ENCODE data around the gene ZNF716.

- TF ChIP-seq THAP7 (CRISPR knock-in tag; IDR thresholded peaks at IDR 0.05) = no peak
- no peak for TF ChIP-seq TGIF2 (CRISPR knock-in tag; IDR thresholded peaks at IDR 0.05)
- no peak for TF ChIP-seq ATF2 (CRISPR knock-in tag; IDR thresholded peaks at IDR 0.05)
- TF ChIP-seq POLR2AphosphoS5 (IDR thresholded peaks at IDR 0.05; ENCODE audit: low read depth, low read length) = no peak
- no peak for TF ChIP-seq EZH2 (conservative IDR thresholded peaks at IDR 0.05; ENCODE audit: low read depth, low read length)
- no peak for TF ChIP-seq ZMYM3 (CRISPR knock-in tag; IDR thresholded peaks at IDR 0.05)
- TF ChIP-seq SIN3B (IDR thresholded peaks at IDR 0.05; ENCODE audit: low read length) = no peak
- TF ChIP-seq MEIS1 (CRISPR knock-in tag; IDR thresholded peaks at IDR 0.05; ENCODE audit: borderline replicate concordance) = no peak
- no peak for TF ChIP-seq ZNF704 (CRISPR knock-in tag; IDR thresholded peaks at IDR 0.05; ENCODE audit: borderline replicate concordance)
Observed at GRCh38 chr7:57505176-57505575, 55.2 kb downstream of the ZNF716 start.
